GM12874 (cell line): ENCODE measurements around the gene TAF1D.

ENCODE experiments used
- TF ChIP-seq, protein P1 (sequence below): IDR thresholded peaks from 2 replicates; pipeline ENCODE4 v1.5.1; 2011; ENCODE audit warnings: low read depth, mild to moderate bottlenecking, control low read depth, low read length, moderate library complexity; ENCODE audit not compliant: insufficient read depth

Gene TAF1D

DNA sequence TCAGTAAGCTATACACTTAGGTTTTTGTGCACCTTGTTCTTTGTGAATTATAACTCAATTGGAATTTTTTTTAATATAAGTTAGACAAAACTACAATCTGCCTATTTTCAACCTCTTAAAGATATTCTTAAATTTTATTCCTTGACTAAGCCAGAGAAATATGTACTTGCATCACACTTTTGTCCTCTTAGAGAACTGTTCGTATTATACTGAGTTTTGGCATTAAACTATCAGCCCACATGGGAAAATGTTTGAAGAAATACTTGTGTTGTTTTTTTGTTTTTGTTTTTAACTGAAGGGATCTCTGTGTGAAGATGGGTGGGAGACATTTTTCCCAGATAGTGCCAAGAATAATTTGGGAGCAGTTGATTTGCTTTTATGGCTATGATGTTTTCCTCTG, 54.5 kb downstream of the TAF1D start:
- TF ChIP-seq, protein P1, sequence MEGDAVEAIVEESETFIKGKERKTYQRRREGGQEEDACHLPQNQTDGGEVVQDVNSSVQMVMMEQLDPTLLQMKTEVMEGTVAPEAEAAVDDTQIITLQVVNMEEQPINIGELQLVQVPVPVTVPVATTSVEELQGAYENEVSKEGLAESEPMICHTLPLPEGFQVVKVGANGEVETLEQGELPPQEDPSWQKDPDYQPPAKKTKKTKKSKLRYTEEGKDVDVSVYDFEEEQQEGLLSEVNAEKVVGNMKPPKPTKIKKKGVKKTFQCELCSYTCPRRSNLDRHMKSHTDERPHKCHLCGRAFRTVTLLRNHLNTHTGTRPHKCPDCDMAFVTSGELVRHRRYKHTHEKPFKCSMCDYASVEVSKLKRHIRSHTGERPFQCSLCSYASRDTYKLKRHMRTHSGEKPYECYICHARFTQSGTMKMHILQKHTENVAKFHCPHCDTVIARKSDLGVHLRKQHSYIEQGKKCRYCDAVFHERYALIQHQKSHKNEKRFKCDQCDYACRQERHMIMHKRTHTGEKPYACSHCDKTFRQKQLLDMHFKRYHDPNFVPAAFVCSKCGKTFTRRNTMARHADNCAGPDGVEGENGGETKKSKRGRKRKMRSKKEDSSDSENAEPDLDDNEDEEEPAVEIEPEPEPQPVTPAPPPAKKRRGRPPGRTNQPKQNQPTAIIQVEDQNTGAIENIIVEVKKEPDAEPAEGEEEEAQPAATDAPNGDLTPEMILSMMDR: no peak

DNA sequence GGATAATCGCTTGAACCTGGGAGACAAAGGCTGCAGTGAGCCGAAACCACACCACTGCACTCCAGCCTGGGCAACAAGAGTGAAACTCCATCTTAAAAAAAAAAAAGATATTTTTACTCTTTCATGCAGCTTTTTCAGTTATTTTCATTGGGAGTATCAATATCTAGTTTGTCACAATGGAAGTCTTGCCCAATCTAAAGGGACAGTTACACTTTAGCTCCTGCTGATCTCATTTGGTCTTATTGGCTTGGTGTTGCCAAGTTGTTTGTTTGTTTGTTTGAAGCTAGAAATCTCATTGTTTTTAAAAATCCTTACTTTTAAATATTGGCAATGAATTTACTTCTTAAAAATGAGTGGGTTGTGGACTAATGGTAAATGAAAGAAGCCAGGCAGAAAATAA, 55.1 kb downstream of the TAF1D start:
- TF ChIP-seq, protein P1: no peak
